GM21381 (cell line): ENCODE results near the gene CIAO3.

Experiments used
- ATAC-seq: cut with Tn5 transposase; IDR thresholded peaks from one replicate; pipeline ENCODE4 v1.9.1; 2021; ENCODE audit warnings: mild to moderate bottlenecking, moderate library complexity; ENCODE audit not compliant: unreplicated experiment

The CIAO3 gene

DNA sequence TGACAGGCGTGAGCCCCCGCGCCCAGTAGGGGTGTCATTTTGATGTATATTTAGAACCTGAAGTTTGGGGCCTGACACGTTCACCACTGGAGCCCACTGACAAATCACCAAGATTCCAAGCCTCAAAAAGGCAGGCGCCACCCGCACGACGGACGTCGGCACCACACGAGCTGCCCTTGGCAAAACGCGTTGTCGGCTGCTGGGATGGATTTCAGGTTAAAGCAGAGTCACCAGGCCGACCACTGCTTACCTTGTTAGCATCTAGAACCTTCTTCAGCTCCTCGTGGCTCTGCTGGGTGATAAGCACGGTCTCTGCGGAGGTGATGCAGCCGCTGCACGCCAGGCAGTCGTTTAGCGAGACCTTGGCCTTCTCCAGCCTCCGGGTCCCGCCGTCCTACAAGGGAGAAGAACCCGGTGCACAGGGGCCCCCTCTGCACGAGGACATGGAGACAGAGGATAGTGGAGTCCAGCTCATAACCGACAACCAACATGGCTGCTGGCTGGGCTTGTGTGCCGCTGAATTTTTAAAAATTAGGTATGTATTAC, 3.8 kb downstream of the CIAO3 start:
- no peak for ATAC-seq

DNA sequence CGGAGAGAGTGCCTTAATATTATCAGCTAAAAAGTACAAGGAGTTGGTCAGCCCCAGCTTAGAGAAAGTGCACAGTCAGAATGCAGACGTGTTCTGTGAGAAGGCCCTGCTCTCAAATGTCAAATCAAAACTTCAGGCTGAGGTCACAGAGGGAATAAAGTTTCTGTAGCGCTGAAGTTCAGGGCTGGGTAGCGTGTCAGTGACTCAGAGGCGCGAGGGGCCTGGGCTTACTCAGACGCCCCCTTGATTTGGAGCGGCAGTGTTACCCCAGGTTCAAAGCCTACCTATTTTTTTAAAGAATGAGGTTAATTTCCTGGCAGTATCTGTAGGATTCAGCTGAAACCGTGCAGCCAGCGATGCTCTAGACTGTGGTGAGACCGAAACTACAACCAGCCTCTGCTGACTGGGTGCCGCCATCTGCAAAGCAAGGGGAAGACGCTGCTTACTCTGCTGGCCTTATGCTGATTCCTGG, 4.8 kb downstream of the CIAO3 start:
- ATAC-seq, result no peak

DNA sequence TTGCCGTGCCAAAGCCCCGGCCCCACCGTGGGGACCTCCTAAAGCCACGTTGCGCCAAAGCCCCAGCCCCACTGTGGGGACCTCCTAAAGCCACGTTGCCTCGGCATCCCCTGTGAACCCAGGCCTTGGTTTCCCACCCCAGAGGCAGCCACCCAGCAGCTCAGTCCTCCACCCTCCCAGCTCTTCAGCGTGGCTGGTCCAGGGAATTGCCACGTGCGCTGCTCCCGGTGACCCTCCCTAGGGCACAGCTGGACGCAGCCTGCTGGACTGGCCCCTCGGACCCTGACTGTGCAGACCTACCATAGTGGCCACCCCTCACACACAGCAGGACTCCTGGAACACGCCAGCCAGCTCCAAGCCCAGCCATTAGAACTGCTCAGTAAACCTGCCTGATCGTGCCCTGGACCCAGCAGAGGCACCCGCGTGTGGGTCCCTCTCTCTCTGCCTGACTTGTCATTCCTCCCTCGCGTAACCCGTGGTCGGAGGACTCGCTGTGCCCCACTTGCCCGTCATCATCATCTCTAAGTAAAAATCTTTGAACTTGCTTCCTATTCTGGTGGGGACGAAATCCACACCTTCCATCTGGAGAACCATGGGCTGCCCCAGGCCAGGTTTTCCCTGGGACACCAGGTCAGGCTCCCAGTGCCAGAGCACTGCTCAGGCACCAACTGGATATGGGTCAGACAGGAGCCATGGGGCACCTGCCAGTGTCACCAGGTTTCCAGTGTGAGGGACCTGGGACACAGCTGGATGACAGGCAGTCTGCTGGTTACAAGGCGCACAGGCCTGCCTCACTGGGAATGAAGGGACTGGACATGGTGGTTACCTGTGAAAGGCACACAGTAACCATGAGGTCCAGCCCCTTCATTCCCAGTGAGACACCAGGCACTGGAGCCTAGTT, 5.6 kb downstream of the CIAO3 start:
- no peak for ATAC-seq

DNA sequence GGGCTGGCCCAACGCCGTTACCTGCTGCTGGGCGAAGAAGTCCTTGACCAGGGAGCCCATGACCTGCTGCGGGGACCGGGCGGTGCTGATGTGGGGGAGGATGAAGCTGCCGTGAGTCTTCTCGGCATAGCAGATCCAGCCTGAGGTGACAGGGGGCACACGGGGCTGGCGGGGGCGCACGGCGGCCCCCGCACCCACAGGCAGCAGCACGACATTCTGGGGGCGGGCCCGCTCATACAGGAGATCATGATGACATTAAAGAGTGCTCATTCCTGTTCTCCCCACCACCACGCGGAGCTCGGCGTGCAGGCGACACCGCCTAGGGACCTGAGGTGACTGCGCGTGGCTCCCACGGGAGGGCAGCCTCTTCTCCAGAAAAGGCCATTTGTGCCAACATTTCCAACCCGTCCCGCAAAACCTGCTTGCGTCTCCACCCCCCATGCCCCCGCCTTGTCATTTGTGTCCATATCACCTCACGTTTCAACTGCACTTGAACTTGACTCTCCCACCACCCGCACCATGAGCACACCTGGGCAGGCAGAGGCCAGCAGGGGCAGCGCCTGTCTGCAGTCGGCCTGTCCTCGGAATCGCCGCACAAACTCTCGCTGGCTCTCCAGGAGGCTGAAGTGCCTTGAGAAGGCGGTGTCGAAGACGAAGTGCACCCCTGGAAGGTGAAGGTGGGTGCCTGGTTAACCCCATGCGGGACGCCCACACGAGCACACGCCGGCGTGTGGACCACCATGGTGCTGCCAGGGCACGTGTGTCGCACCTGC, 6.4 kb downstream of the CIAO3 start:
- ATAC-seq, result no peak

DNA sequence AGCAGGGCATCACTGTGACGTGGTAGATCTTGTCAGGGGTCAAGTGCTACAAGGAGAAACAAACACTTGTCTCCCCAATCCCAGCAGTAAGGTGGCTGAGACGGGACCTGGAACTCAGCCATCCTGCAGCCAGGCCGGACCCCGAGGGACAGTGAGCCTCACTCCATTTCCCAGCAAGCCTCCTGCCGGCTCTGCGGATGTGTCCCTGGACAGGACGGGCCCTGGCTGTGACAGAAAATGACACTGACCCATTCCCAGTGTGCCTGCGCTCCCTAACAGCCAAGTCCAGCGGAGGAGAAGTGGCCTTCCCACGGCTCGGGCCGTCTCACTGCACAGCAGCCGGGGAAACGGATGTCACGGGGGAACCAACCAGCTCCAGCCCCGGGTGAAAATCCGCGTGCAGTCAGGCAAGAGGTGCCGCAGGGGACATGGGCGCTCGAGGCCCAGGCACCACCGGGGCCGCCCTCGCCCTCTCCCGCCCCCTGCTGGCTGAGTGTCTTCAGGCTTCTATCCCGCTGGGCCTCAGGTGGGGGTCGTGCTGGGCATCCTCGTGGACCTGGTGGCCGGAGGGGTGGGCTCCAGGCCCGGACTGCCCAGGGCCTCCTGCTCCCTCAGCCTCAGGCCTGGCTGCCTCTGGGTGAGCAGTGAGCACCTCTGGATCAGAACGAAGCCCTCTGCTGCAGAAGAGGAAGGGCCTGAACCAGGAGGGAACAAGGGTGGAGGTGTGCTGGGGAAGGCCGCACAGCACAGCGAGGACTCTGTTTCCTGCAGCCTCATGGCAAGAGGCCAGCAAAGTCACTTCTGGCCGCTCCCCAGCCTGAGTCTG, 7.2 kb downstream of the CIAO3 start:
- ATAC-seq, result no peak

DNA sequence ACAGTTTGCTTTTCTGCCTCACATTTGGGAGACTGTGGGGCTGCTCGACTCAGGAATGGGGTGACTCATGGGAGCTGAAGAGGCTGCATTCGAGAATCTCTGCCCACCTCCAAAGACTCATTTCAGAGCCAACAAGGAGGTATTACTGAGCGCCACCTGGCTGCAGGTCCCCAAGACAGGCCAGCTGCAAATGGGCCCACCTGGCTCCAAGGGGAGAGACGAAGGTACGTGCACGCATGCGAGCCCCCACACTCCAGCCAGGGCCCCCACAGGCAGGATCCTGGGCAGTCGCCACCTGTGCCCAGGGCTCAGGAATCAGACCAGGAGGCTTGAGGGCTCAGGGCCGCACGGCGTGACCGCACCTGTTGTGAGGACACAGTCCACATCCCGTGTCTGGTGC, 7.9 kb downstream of the CIAO3 start:
- no peak for ATAC-seq

DNA sequence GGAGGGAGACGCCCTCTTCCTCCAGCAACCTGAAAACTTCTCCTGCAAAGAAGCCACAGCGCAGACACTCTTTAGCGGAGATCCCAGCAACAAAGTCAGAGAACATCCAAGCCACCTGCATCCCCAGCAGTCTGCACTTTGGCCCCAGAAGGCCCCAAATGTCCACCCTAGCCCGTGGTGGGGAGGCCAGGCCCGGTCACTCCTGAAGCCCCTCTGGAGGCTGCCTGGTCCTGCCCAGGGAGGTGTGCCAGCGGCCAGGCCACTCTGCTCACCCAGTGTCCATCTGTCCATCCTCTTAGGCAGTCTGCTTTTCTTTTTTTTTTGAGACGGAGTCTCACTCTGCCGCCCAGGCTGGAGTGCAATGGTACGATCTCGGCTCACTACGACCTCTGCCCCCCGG, 8.5 kb downstream of the CIAO3 start:
- ATAC-seq, result no peak

DNA sequence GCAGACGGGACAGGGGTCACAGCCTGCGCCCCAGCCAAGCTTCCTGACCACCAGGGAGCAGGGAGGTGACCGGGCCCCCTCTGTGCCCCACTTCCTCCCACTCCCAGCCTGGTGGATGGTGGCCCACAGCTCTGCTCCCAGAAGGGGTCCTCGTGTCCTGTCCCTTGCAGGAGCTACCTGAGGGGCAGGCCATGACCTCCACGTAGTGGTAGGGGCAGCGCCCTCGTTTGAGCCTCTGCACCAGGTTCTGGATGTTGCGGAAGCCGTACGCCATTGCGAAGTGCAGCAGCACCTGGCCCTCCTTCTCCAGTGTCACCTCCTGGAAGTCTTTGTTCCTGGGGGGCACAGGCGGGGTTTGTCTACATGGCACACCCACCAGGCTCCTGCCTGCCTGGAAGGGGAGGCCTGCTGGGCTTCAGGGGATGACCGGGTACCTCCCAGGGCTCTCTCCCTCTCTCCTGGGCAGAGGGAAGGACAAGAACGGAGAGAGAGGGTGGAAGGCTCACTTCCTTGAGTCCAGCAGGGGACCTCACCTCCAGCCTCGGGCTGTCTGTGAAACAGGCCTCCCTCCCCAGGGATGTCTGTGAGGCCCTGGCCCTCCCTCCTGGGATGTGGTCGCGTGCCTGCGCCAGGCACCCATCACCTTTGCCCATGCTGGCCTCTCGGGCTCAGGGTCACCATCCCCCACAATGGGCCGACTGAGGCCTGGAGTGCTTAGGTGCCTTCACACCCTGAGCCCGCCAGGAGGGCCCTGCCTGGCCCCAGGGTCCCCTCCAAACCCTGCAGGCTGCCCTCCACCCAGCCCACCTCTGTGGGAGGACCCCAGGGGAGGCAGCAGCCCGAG, 9.9 kb downstream of the CIAO3 start:
- no peak for ATAC-seq

DNA sequence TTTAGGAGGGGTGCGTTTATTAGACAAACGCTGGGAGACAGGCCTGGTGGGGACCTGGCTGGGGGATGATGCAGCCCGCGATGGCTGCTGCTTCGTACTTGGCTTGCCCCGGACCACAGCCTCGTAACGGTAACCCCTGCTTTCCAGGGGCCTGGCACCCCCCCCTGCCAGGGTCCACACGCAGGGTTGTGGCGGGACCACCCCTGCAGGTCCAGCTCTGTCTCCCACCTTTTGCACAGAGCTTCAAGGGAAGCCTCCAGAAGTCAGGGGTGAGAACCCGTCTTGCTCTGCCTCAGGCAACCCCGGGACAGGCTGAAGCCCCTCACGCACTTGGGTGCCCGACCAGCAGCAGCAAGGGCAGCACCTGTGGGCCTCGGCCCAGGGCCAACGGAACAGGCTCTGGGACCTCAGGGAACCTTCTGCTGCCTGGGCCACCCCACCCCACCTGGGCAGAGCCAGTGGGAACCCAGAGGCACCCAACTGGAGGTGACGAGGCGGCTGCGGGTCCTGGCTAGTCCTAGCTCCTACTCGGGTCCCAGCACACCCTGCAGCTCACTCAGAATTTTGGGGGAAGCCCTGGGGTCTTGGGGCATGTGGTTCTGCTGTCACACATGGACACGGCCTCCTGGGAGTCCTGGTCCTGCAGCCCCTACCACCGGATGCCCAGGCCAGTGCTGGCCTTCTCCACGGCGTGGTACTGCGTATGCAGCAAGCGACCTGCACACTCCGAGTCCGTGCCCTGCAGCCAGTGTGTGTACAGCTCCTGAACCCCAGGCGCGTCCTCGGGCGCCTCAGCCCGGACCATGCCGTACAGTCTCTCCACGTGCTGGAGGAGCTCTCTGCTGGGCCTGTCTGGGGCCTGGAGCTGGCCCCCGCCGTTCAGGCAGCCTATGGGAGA, 10.8 kb downstream of the CIAO3 start:
- ATAC-seq, result no peak

DNA sequence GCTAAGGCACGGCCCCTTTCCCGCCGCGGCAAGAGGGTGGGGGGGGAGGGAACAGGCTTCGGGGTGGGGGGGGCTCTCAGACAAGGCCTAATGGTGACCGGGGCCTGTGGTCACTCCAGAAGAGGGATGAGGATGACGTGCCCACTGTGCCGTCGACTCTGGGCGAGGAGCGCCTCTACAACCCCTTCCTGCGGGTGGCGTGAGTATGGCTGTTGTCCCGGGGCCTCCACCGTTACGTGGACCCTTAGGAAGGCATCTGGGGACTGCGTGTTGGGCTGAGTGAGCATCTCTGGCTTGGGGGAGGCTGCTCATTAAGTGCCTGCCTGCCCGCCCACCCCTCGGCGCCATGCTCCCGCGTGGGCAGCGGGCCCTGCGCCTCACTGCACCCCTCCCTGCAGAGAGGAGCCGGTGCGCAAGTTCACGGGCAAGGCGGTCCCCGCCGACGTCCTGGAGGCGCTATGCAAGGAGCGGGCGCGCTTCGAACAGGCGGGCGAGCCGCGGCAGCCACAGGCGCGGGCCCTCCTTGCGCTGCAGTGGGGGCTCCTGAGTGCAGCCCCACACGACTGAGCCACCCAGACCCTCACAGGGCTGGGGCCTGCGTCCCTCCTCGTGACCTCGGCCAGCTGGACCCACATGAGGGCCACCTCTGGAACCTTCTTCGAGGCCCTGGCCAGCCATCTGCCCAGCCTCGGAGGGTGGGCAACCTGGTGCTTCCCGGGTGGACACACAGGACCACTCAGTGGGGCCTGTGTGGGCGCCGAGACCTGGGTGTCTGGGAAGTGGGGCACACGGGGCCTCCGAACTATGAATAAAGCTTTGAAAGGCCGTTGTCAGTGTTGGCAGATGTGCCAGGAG, 11.7 kb downstream of the CIAO3 start:
- ATAC-seq, result no peak

DNA sequence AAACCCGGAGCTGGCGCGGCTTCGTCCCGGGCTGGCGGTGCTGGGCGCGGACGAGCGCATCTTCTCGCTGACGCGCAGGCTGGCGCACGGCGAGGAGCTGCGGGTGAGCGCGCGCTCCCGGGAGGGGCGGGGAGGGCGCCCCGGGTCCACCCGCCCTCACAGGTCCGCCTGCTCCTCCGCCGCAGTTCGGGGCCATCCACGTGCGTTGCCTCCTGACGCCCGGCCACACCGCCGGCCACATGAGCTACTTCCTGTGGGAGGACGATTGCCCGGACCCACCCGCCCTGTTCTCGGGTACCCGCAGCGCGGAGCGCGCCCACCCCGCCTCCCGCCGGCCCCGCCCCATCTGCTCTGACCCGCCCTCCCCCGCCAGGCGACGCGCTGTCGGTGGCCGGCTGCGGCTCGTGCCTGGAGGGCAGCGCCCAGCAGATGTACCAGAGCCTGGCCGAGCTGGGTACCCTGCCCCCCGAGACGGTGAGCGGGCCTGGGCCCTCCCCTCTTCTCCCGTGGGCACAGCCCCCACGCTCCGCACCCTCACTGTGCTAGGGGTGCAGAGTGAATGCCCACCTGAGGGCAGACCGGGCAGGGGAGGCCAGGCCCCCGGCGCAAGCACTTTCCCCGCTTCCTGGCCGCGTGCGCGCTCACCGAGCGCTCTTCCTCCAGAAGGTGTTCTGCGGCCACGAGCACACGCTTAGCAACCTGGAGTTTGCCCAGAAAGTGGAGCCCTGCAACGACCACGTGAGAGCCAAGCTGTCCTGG, 12.5 kb downstream of the CIAO3 start:
- ATAC-seq, result peak; percentile 30

DNA sequence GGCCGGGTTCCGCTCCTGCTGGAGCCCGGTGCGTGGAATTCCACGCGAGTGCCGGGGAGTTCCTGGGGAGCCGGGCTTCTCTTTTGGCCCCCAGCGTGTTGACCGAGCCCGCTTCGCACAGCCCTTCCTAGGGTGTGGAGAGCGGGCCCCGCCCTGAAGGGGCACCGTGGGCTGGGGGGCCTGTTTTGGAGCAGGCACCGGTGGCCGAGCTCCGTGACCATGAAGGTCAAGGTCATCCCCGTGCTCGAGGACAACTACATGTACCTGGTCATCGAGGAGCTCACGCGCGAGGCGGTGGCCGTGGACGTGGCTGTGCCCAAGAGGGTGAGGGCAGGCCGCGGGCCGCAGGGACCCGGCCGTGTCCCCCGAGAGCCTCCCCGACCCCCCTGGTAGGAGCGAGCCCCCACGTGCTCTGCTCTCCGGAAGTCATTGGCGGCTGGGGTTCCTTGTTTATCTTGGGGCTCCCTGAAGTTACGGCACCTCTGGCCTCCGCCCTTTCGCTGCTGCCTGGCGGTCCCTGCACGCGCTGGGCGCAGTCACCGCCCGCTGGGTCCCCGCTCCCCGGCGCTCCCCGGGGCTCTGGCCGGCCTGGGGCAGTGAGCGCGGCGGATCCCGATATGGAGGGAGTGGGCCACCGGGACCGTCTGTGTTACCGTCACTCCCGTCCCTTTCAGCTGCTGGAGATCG, 13.4 kb downstream of the CIAO3 start:
- ATAC-seq, result peak; percentile 15

DNA sequence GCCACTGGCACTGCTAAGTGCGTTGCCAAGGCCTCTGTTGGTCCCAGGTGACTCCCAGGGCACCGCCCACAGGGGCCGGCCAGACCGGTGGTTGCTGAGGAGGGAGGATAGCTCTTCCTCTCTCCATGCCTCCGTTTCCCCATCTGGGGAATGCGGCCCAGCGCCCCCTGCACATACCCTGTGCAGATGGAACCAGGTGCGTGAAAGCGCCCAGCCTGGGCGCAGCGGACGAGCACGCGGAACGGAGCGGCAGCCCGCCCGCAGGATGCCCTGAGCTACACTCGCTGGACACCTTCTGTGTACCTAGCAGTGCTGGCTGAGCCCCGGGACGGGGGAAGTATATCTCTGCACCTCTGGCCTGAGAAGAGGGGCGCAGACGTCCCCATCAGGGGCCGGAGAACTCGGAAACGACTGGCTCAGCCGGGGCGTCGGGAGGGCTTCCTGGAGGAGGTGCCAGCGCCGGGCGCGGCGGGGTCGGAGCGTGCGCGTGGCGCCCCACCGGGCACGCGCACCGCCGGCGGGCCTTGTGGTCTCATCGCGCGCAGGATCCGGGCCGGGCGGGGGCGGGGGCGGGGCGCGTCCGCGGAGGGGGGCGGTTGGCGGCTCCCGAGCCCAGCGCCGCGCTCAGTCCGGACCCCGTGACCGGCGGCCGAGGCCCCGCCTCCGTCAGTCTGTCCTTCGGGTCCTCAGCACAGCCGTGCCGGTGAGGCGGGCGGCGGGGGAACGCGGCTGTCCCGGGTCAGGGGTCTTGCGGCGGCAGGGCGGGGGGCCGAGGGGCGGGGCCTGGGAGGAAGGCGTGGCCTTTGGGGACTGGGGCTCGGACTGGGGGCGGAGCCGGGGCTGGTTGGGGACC, 14.1 kb downstream of the CIAO3 start, which contains the start of the genes CCDC78 and HAGHL:
TSS of gene CCDC78 (minus strand) at position 6 of the 853 bp plus-strand sequence. CDS start 76 bp downstream, outside the sequence.
TSS of gene HAGHL (plus strand) at position 669 of the 853 bp plus-strand sequence. CDS start 404 bp downstream, outside the sequence.
- ATAC-seq, result peak; percentile 37

DNA sequence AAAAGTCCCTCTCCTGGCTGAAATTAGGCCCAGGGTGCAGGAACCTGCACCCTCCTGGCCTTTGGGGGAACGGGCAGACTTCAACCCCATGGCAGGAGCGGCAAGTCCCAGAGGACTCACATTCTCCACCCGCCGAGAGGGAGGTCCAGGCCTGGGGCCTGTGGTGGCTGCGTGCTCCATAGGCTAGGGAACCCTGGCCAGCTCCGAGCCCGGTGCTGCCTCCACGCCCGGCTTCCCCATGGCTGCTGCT, 14.7 kb downstream of the CIAO3 start:
- ATAC-seq, result no peak

DNA sequence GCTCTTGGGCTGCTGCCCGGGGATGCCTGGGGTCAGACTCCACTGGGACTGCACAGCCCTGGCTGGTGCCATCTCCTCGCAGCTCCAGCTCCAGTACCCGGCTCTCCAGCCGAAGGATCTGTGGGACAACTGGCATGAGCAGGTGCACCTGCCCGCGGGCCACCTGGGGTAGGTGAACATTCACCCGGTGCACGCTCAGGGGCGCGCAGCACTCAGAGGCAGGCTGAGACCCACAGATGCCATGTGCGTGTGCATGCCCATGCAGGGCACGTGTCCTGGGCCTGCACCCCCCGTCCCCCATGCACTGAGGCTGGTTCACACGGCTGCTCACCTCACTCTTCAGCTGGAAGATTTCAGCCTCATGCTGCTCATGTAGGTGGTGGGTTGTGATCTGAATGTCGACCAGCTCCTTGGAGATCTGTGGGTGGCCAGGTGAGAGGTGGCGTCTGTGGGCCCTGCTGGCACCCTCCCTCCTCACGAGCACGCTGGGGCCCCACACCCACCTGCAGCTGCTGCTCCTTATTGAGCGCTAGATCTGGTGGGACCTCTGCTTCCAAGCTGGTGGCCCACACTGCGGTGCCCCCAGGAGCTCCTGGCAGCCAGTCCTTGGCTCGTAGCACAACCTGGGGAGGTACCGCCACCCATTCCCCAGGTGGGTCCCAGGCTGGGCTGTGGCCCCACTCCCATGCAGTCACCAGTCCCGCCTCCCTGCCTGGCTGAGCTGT, 15.2 kb downstream of the CIAO3 start:
- no peak for ATAC-seq
